Measurements from ENCODE around the gene LRRC4C. TPM values are rescaled to one million over a fixed set of nuclear protein-coding genes. Genes with fewer than 3 reads are reported as not detected.

The LRRC4C gene
- polyA plus RNA-seq, 1 donor from 2014 or later: 24.3 TPM

DNA sequence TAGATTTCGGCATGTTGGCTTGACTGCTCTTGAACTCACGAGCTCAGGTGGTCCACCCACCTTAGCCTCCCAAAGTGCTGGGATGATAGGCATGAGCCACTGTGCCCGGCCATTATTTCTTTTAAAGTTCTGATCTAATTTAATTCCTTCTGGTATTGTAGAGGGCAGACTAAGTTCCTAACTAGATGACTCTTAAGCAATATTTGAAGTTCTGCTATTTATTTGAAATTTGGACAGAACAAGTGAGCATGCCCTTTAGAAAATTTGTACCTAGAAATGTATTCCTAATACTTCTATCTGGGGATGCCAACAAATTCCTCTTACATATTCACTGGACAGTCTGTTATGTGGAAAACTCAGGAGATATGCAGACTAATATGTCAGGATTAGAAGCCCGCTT is 746.4 kb downstream of the LRRC4C start:
- H3K27me3 ChIP-seq (ENCODE audit: insufficient read depth, low read depth, low read length): no peaks in the 10 kb centered on the region
- no peaks in the 10 kb centered on the region for H3K79me2 ChIP-seq (replicated peaks; ENCODE audit: insufficient read depth, low read length)
- H3K36me3 ChIP-seq (ENCODE audit: insufficient read depth, low read length): no peaks in the 10 kb centered on the region
- no peaks in the 10 kb centered on the region for H3K9me2 ChIP-seq (ENCODE audit: insufficient read depth, low read length)
- H3K4me2 ChIP-seq (ENCODE audit: low read length): no peak overlapping the region
- no peak overlapping the region for H3K9ac ChIP-seq (ENCODE audit: low read length)
- TF ChIP-seq, protein P1, sequence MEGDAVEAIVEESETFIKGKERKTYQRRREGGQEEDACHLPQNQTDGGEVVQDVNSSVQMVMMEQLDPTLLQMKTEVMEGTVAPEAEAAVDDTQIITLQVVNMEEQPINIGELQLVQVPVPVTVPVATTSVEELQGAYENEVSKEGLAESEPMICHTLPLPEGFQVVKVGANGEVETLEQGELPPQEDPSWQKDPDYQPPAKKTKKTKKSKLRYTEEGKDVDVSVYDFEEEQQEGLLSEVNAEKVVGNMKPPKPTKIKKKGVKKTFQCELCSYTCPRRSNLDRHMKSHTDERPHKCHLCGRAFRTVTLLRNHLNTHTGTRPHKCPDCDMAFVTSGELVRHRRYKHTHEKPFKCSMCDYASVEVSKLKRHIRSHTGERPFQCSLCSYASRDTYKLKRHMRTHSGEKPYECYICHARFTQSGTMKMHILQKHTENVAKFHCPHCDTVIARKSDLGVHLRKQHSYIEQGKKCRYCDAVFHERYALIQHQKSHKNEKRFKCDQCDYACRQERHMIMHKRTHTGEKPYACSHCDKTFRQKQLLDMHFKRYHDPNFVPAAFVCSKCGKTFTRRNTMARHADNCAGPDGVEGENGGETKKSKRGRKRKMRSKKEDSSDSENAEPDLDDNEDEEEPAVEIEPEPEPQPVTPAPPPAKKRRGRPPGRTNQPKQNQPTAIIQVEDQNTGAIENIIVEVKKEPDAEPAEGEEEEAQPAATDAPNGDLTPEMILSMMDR (IDR thresholded peaks at IDR 0.05; ENCODE audit: poor library complexity, severe bottlenecking): no peak
- TF ChIP-seq POLR2AphosphoS5 (IDR thresholded peaks at IDR 0.05) (no peak), RAD21 (conservative IDR thresholded peaks at IDR 0.05) (no peak), SMC3 (conservative IDR thresholded peaks at IDR 0.05; ENCODE audit: poor library complexity) (no peak), EP300 (conservative IDR thresholded peaks at IDR 0.05; ENCODE audit: poor library complexity, severe bottlenecking) (no peak), TAF1 (IDR thresholded peaks at IDR 0.05; ENCODE audit: low read depth) (no peak), MXI1 (conservative IDR thresholded peaks at IDR 0.05; ENCODE audit: poor library complexity, severe bottlenecking) (no peak)
- TF ChIP-seq, protein P2, sequence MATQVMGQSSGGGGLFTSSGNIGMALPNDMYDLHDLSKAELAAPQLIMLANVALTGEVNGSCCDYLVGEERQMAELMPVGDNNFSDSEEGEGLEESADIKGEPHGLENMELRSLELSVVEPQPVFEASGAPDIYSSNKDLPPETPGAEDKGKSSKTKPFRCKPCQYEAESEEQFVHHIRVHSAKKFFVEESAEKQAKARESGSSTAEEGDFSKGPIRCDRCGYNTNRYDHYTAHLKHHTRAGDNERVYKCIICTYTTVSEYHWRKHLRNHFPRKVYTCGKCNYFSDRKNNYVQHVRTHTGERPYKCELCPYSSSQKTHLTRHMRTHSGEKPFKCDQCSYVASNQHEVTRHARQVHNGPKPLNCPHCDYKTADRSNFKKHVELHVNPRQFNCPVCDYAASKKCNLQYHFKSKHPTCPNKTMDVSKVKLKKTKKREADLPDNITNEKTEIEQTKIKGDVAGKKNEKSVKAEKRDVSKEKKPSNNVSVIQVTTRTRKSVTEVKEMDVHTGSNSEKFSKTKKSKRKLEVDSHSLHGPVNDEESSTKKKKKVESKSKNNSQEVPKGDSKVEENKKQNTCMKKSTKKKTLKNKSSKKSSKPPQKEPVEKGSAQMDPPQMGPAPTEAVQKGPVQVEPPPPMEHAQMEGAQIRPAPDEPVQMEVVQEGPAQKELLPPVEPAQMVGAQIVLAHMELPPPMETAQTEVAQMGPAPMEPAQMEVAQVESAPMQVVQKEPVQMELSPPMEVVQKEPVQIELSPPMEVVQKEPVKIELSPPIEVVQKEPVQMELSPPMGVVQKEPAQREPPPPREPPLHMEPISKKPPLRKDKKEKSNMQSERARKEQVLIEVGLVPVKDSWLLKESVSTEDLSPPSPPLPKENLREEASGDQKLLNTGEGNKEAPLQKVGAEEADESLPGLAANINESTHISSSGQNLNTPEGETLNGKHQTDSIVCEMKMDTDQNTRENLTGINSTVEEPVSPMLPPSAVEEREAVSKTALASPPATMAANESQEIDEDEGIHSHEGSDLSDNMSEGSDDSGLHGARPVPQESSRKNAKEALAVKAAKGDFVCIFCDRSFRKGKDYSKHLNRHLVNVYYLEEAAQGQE (IDR thresholded peaks at IDR 0.05; ENCODE audit: borderline replicate concordance): no peak
- H3F3A ChIP-seq (ENCODE audit: insufficient read depth, low read length, poor library complexity, severe bottlenecking): peaks cover 4% of the 10 kb centered on the region
- H3K4me3 ChIP-seq (ENCODE audit: low read length): no peak overlapping the region
- H2AFZ ChIP-seq (ENCODE audit: low read depth, low read length): no peak overlapping the region
- no peaks in the 10 kb centered on the region for H3K9me3 ChIP-seq (ENCODE audit: low read length)
- no peak overlapping the region for H3K27ac ChIP-seq (ENCODE audit: low read length)
- H4K20me1 ChIP-seq (ENCODE audit: insufficient read depth): no peaks in the 10 kb centered on the region

DNA sequence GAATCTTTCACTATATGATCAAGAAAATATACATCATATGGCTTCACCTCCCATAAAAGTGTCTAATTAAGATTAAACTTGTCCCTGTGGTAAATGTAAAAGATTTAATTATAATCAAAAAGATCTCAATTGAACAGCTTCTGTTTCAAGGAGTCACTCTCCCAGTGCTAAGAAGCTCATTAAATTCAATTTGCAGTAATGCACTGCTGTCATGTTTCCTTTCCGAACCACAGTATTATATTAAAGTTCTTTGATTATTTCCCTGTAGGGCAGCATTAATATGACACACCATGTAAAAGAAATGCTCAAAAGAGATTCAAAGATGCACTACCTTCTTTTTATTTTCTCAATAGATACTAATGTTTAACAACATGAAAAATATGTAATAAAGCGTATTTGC is 758.4 kb downstream of the LRRC4C start:
- Histone ChIP-seq H2AFZ (ENCODE audit: low read depth, low read length) (no peak overlapping the region), H3K27me3 (ENCODE audit: insufficient read depth, low read depth, low read length) (no peaks in the 10 kb centered on the region), H3K27ac (ENCODE audit: low read length) (no peak overlapping the region), H3K4me2 (ENCODE audit: low read length) (no peak overlapping the region), H3K79me2 (replicated peaks; ENCODE audit: insufficient read depth, low read length) (no peaks in the 10 kb centered on the region), H3K36me3 (ENCODE audit: insufficient read depth, low read length) (no peaks in the 10 kb centered on the region), H3K4me3 (ENCODE audit: low read length) (no peak overlapping the region), H3K9me2 (ENCODE audit: insufficient read depth, low read length) (peaks cover 5% of the 10 kb centered on the region), H3K9me3 (ENCODE audit: low read length) (no peaks in the 10 kb centered on the region), H3F3A (ENCODE audit: insufficient read depth, low read length, poor library complexity, severe bottlenecking) (no peaks in the 10 kb centered on the region), H3K9ac (ENCODE audit: low read length) (no peak overlapping the region), H4K20me1 (ENCODE audit: insufficient read depth) (no peaks in the 10 kb centered on the region)
- TF ChIP-seq SMC3 (conservative IDR thresholded peaks at IDR 0.05; ENCODE audit: poor library complexity): no peak
- TF ChIP-seq TAF1 (IDR thresholded peaks at IDR 0.05; ENCODE audit: low read depth): no peak
- no peak for TF ChIP-seq RAD21 (conservative IDR thresholded peaks at IDR 0.05)
- TF ChIP-seq, protein P2 (IDR thresholded peaks at IDR 0.05; ENCODE audit: borderline replicate concordance): no peak
- peak; percentile 52 for TF ChIP-seq POLR2AphosphoS5 (IDR thresholded peaks at IDR 0.05)
- TF ChIP-seq MXI1 (conservative IDR thresholded peaks at IDR 0.05; ENCODE audit: poor library complexity, severe bottlenecking): no peak
- TF ChIP-seq, protein P1 (IDR thresholded peaks at IDR 0.05; ENCODE audit: poor library complexity, severe bottlenecking): no peak
- no peak for TF ChIP-seq EP300 (conservative IDR thresholded peaks at IDR 0.05; ENCODE audit: poor library complexity, severe bottlenecking)

Measured in neural cell (in vitro differentiated cells).